GM12878 (cell line): Measurements from ENCODE around the gene CNTNAP5. TPM values are rescaled to one million over a fixed set of nuclear protein-coding genes. Genes with fewer than 3 reads are reported as not detected.

Source experiments
- ATAC-seq: fragments of 200-7000 bp; cut with Tn5 transposase; 3 replicates; pipeline ENCODE4 v1.9.1; 2020; ENCODE audit warnings: mild to moderate bottlenecking, moderate library complexity
- BruUV-seq: library from RNA; stranded (reverse); fragments of 400-500 nt; replicated peaks from 2 replicates; lab custom pipeline; 2021; lab: Mats Ljungman, UMichigan
- CTCF ChIA-PET: fragments of 300-600 bp; sonication (Branson Sonifier 250); formaldehyde crosslinking; extraction: SDS; loops from one replicate; lab custom pipeline; 2021; ENCODE audit warnings: inconsistent platforms; lab: Yijun Ruan, JAX
- POLR2A ChIA-PET: fragments of 350-600 bp; formaldehyde crosslinking; extraction: SDS; loops from one replicate; lab custom pipeline; 2021; ENCODE audit warnings: inconsistent platforms; lab: Charles Lee
- RAD21 ChIA-PET: fragments of 300-600 bp; sonication (Branson Sonifier 250); formaldehyde crosslinking; loops from one replicate; lab custom pipeline; 2023; ENCODE audit warnings: antibody characterized with exemption; ENCODE audit not compliant: unreplicated experiment; lab: Charles Lee
- SMC1A ChIA-PET: fragments of 300-600 bp; sonication (Branson Sonifier 250); formaldehyde crosslinking; loops from one replicate; lab custom pipeline; 2023; ENCODE audit not compliant: unreplicated experiment, uncharacterized antibody; lab: Charles Lee
- DNase-seq: peaks from one replicate; pipeline ENCODE4 v3.0.0-alpha.2; 2011; ENCODE audit warnings: low read depth, low spot score
- FAIRE-seq: peaks from 3 replicates; lab custom pipeline; 2011; peaks lifted over from hg19 to GRCh38; lab: Jason Lieb, UNC
- H2AFZ ChIP-seq: 2 replicates; pipeline ENCODE4 v1.6.0; 2011; ENCODE audit warnings: low read depth, low read length, control low read depth; ENCODE audit not compliant: control insufficient read depth
- H3K27ac ChIP-seq: 2 replicates; pipeline ENCODE4 v1.5.1; 2011; ENCODE audit warnings: control low read depth; ENCODE audit not compliant: control insufficient read depth, insufficient read depth
- H3K27me3 ChIP-seq, 2 experiments: replicated peaks in 1 of 2; 2 replicates each; pipeline versions ENCODE4 v1.6.0 to v1.6.1; 2011; ENCODE audit warnings: low read length in 1 of 2; ENCODE audit not compliant: control insufficient read depth in 2 of 2, insufficient read depth in 2 of 2
- H3K36me3 ChIP-seq, 2 experiments: 2 replicates each; pipeline ENCODE4 v1.5.1; 2011; ENCODE audit warnings: low read length in 1 of 2; ENCODE audit not compliant: control insufficient read depth in 2 of 2, insufficient read depth in 2 of 2
- H3K4me1 ChIP-seq: 2 replicates; pipeline ENCODE4 v1.6.1; 2011; ENCODE audit warnings: mild to moderate bottlenecking, low read length, moderate library complexity, mixed read lengths; ENCODE audit not compliant: control insufficient read depth, insufficient read depth
- H3K4me2 ChIP-seq: 2 replicates; pipeline ENCODE4 v1.6.0; 2011; ENCODE audit warnings: control low read depth; ENCODE audit not compliant: control insufficient read depth, insufficient read depth
- H3K4me3 ChIP-seq: fragments of 200-600 bp; sonication (generic); 2 replicates; pipeline ENCODE4 v1.5.1; 2016
- H3K79me2 ChIP-seq: 2 replicates; pipeline ENCODE4 v1.6.0; 2011; ENCODE audit warnings: low read length; ENCODE audit not compliant: control insufficient read depth, insufficient read depth
- H3K9ac ChIP-seq: 2 replicates; pipeline ENCODE4 v1.8.0; 2011; ENCODE audit warnings: low read length, control low read depth, mixed read lengths; ENCODE audit not compliant: control insufficient read depth, insufficient read depth
- H3K9me3 ChIP-seq: replicated peaks from 3 replicates; pipeline ENCODE4 v1.5.1; 2011; ENCODE audit warnings: mild to moderate bottlenecking, low read length; ENCODE audit not compliant: control insufficient read depth, insufficient read depth
- H4K20me1 ChIP-seq: 2 replicates; pipeline ENCODE4 v1.6.0; 2011; ENCODE audit not compliant: control insufficient read depth, insufficient read depth
- ATF3 ChIP-seq: IDR thresholded peaks from 2 replicates; pipeline ENCODE4 v1.6.1; 2011; ENCODE audit warnings: low read depth, mild to moderate bottlenecking, low read length, moderate library complexity, borderline replicate concordance; ENCODE audit errors: extremely low read depth
- CEBPB ChIP-seq, 2 experiments: fragments of 150-350 bp in 1 of 2; IDR thresholded peaks; 2 replicates each; pipeline ENCODE4 v1.6.1; 2012 to 2014; ENCODE audit warnings: low read depth in 2 of 2, low read length in 2 of 2, borderline replicate concordance in 1 of 2, inconsistent platforms in 1 of 2
- CHD2 ChIP-seq: IDR thresholded peaks from 2 replicates; pipeline ENCODE4 v1.6.1; 2011; ENCODE audit warnings: low read depth, low read length, improper control_type of control experiment, borderline replicate concordance
- CHD4 ChIP-seq: fragments of 200-600 bp; sonication (generic); IDR thresholded peaks from 2 replicates; pipeline ENCODE4 v1.6.1; 2016; ENCODE audit warnings: mild to moderate bottlenecking
- E2F4 ChIP-seq: IDR thresholded peaks from 2 replicates; pipeline ENCODE4 v1.6.1; 2012; ENCODE audit warnings: low read depth, low read length, improper control_type of control experiment
- IRF5 ChIP-seq: fragments of 450-650 bp; IDR thresholded peaks from 2 replicates; pipeline ENCODE4 v1.6.1; 2017; ENCODE audit warnings: borderline replicate concordance
- KDM1A ChIP-seq: fragments of 200-600 bp; sonication (generic); IDR thresholded peaks from 2 replicates; pipeline ENCODE4 v1.6.1; 2016; ENCODE audit warnings: borderline replicate concordance
- MLLT1 ChIP-seq: fragments of 450-650 bp; IDR thresholded peaks from 2 replicates; pipeline ENCODE4 v1.6.1; 2016; ENCODE audit warnings: mild to moderate bottlenecking
- MXI1 ChIP-seq: fragments of 150-350 bp; IDR thresholded peaks from 2 replicates; pipeline ENCODE4 v1.6.1; 2011; ENCODE audit warnings: low read depth, mild to moderate bottlenecking, inconsistent platforms, low read length, improper control_type of control experiment
- RBBP5 ChIP-seq: fragments of 200-600 bp; sonication (generic); conservative IDR thresholded peaks from 2 replicates; pipeline ENCODE4 v1.6.1; 2016
- SMARCA5 ChIP-seq: fragments of 450-650 bp; IDR thresholded peaks from 2 replicates; pipeline ENCODE4 v1.6.1; 2017; ENCODE audit warnings: mild to moderate bottlenecking
- TAF1 ChIP-seq: IDR thresholded peaks from 2 replicates; pipeline ENCODE4 v1.6.1; 2011; ENCODE audit warnings: mild to moderate bottlenecking, low read depth, low read length, borderline replicate concordance
- YY1 ChIP-seq: IDR thresholded peaks from 2 replicates; pipeline ENCODE4 v1.6.1; 2011; ENCODE audit warnings: low read depth, mild to moderate bottlenecking, low read length
- ZZZ3 ChIP-seq: IDR thresholded peaks from 2 replicates; pipeline ENCODE4 v1.6.1; 2011; ENCODE audit warnings: low read depth; ENCODE audit not compliant: control insufficient read depth, insufficient read length
- WGBS: methylation state at CpG from one replicate; pipeline ENCODE4 v1.1.6; 2016; ENCODE audit warnings: low lambda C conversion rate; ENCODE audit not compliant: insufficient replicate concordance, insufficient coverage; ENCODE audit errors: missing lambda C conversion rate; 5-methylcytosine and 5-hydroxymethylcytosine counted together
- in situ Hi-C: fragments of 300-500 bp; cut with MboI; formaldehyde crosslinking; loops from 9 replicates; pipeline ENCODE4 v1.14.3; 2018; ENCODE audit warnings: mixed read lengths
- intact Hi-C: fragments of 100-400 bp; cut with micrococcal nuclease; formaldehyde crosslinking; loops from one replicate; pipeline ENCODE4 v1.14.2; 2022; ENCODE audit not compliant: unreplicated experiment
- polyA plus RNA-seq, 11 experiments: library from polyadenylated mRNA; depleted of rRNA in 4 of 11; unstranded in 6 of 11; stranded (reverse) in 5 of 11; fragments of >200 nt; fragmentation: Nextera tagmentation in 4 of 11; fragmentation: Illumina TruSeq in 1 of 11; extraction: Ambion mirVana in 4 of 11; extraction: Trizol in 1 of 11; gene quantifications; 1 replicate in 1 of 11; 2 replicates in 10 of 11; pipeline versions ENCODE4 v1.2.1 to v1.2.3, GENCODE V29; 2011 to 2016; ENCODE audit warnings: inconsistent platforms in 2 of 11, missing spikeins in 2 of 11, low read depth in 1 of 11
- total RNA-seq, 4 experiments: library from RNA; depleted of rRNA in 3 of 4; stranded (reverse); fragments of >200 nt in 3 of 4; fragmentation: Illumina TruSeq in 1 of 4; extraction: Trizol in 1 of 4; gene quantifications; 2 replicates each; pipeline versions ENCODE4 v1.2.1 to v1.2.3, GENCODE V29; 2013 to 2021

The CNTNAP5 gene
- total and polyA plus RNA-seq, 10 of the 15 experiments (the other 5 are each of a cell fraction or from before 2014, with no cell fraction given), result not detected

GRCh38 chr2:124526221-124526620 lies 501.1 kb downstream of the CNTNAP5 start:
- Histone ChIP-seq H3K9ac (no peak overlapping the region), H3K4me1 (no peaks in the 10 kb centered on the region), H3K36me3 (no peaks in the 10 kb centered on the region), H4K20me1 (no peaks in the 10 kb centered on the region), H2AFZ (no peak overlapping the region), H3K9me3 (no peaks in the 10 kb centered on the region), H3K27me3 (no peaks in the 10 kb centered on the region), H3K79me2 (no peaks in the 10 kb centered on the region), H3K4me2 (no peak overlapping the region), H3K27ac (no peak overlapping the region), H3K4me3 (no peak overlapping the region)
- ChIA-PET CTCF (no interaction called here), POLR2A (no interaction called here), SMC1A (no interaction called here), RAD21 (no interaction called here)
- intact Hi-C loops (no loop called here), in situ Hi-C loops (no loop called here)
- BruUV-seq, result no TSS peak
- FAIRE-seq (no peak), ATAC-seq (no peak), DNase-seq (no peak)
- 50% methylated on average over 4 of the region's 4 CpGs for WGBS
- TF ChIP-seq CEBPB (IDR thresholded peaks at IDR 0.05; ENCODE audit: borderline replicate concordance in 1 of 2, low read depth in 2 of 2, low read length in 2 of 2), result no peak

GRCh38 chr2:124530203-124530602 lies 505.1 kb downstream of the CNTNAP5 start:
- Histone ChIP-seq H3K4me2 (no peak overlapping the region), H3K4me1 (no peaks in the 10 kb centered on the region), H3K27me3 (no peaks in the 10 kb centered on the region), H3K36me3 (no peaks in the 10 kb centered on the region), H2AFZ (no peak overlapping the region), H4K20me1 (no peaks in the 10 kb centered on the region), H3K9me3 (no peaks in the 10 kb centered on the region), H3K4me3 (no peak overlapping the region), H3K79me2 (no peaks in the 10 kb centered on the region), H3K27ac (no peak overlapping the region), H3K9ac (no peak overlapping the region)
- intact Hi-C loops, result no loop called here
- FAIRE-seq (no peak), DNase-seq (no peak), ATAC-seq (no peak)
- ChIA-PET POLR2A (no interaction called here), RAD21 (interaction anchor here (1.2 kb wide), 1 partner anchor 503 kb away, joined by 4 read pairs; no protein-coding TSS in a partner anchor), SMC1A (interaction anchor here (1.2 kb wide), 1 partner anchor 12 kb away, joined by 4 read pairs; no protein-coding TSS in a partner anchor), CTCF (interaction anchor here (1.1 to 1.6 kb wide), 3 partner anchors 12 to 503 kb away, joined by 3 to 5 read pairs (median 3); no protein-coding TSS in a partner anchor)
- BruUV-seq, result no TSS peak
- 21% methylated on average over 4 of the region's 4 CpGs for WGBS
- in situ Hi-C loops, result no loop called here
- no peak for TF ChIP-seq SMARCA5
- no peak for TF ChIP-seq CHD2
- no peak for TF ChIP-seq TAF1
- no peak for TF ChIP-seq CHD4
- TF ChIP-seq IRF5, result no peak
- TF ChIP-seq KDM1A, result no peak
- TF ChIP-seq E2F4, result no peak
- TF ChIP-seq ZZZ3, result no peak
- no peak for TF ChIP-seq RBBP5
- TF ChIP-seq MLLT1, result no peak
- TF ChIP-seq ATF3, result no peak
- TF ChIP-seq MXI1, result no peak
- no peak for TF ChIP-seq YY1
